ENCODE results near the gene TAF1B.

Gene TAF1B

GRCh38 chr2:9949239-9949991, 106.1 kb downstream of the TAF1B start:
- no peak overlapping the region for H3K4me3 Mint-ChIP-seq
- no peak overlapping the region for H3K27ac Mint-ChIP-seq
- H3K27me3 Mint-ChIP-seq: peaks cover 49% of the 10 kb centered on the region

GRCh38 chr2:9949992-9950520, 106.8 kb downstream of the TAF1B start:
- H3K27me3 Mint-ChIP-seq: peaks cover 56% of the 10 kb centered on the region

More at GRCh38 chr2:9949239-9949991, 106.1 kb downstream of the TAF1B start:
- peaks cover 15% of the 10 kb centered on the region for H3K4me1 Mint-ChIP-seq
- no peaks in the 10 kb centered on the region for H3K9me3 Mint-ChIP-seq
- no peak for ATAC-seq
- H3K36me3 Mint-ChIP-seq: no peaks in the 10 kb centered on the region

GRCh38 chr2:9950521-9951271, 107.4 kb downstream of the TAF1B start:
- Mint-ChIP-seq H3K27me3 (peaks cover 59% of the 10 kb centered on the region), H3K4me3 (peak overlapping the region; percentile 81), H3K27ac (no peak overlapping the region), H3K4me1 (peaks cover 15% of the 10 kb centered on the region), H3K36me3 (no peaks in the 10 kb centered on the region), H3K9me3 (no peaks in the 10 kb centered on the region)
- ATAC-seq: peak; percentile 59

More at GRCh38 chr2:9949992-9950520, 106.8 kb downstream of the TAF1B start:
- no peak for ATAC-seq
- Mint-ChIP-seq H3K27ac (no peak overlapping the region), H3K4me3 (peak overlapping the region; percentile 81), H3K9me3 (no peaks in the 10 kb centered on the region), H3K36me3 (no peaks in the 10 kb centered on the region), H3K4me1 (peaks cover 15% of the 10 kb centered on the region)

GRCh38 chr2:9951272-9951521, 107.9 kb downstream of the TAF1B start:
- H3K9me3 Mint-ChIP-seq: no peaks in the 10 kb centered on the region
- peaks cover 58% of the 10 kb centered on the region for H3K27me3 Mint-ChIP-seq
- no peaks in the 10 kb centered on the region for H3K36me3 Mint-ChIP-seq
- H3K4me1 Mint-ChIP-seq: peaks cover 15% of the 10 kb centered on the region
- no peak overlapping the region for H3K27ac Mint-ChIP-seq
- peak overlapping the region; percentile 87 for H3K4me3 Mint-ChIP-seq
- ATAC-seq: no peak

- Mint-ChIP-seq H3K9me3 (no peaks in the 10 kb centered on the region), H3K36me3 (no peaks in the 10 kb centered on the region), H3K4me1 (peaks cover 15% of the 10 kb centered on the region), H3K27me3 (peaks cover 55% of the 10 kb centered on the region), H3K27ac (no peak within 1 kb of the TSS), H3K4me3 (peak within 1 kb of the TSS; percentile 87)
- peak; percentile 98 for ATAC-seq
Observed at GRCh38 chr2:9951522-9952285, 108.4 kb downstream of the TAF1B start, which contains the start of gene GRHL1. TSS of gene GRHL1 (plus strand) at chr2:9951693. CDS start at chr2:9951834, 141 bp downstream.

GRCh38 chr2:9952286-9952737, 109.0 kb downstream of the TAF1B start:
- Mint-ChIP-seq H3K27me3 (peaks cover 55% of the 10 kb centered on the region), H3K4me1 (peaks cover 15% of the 10 kb centered on the region), H3K9me3 (no peaks in the 10 kb centered on the region), H3K36me3 (no peaks in the 10 kb centered on the region), H3K4me3 (peak overlapping the region; percentile 74), H3K27ac (no peak overlapping the region)
- no peak for ATAC-seq

GRCh38 chr2:9952856-9953503, 109.7 kb downstream of the TAF1B start:
- ATAC-seq: no peak
- peak overlapping the region; percentile 74 for H3K4me3 Mint-ChIP-seq
- H3K36me3 Mint-ChIP-seq: no peaks in the 10 kb centered on the region
- peaks cover 55% of the 10 kb centered on the region for H3K27me3 Mint-ChIP-seq
- no peak overlapping the region for H3K27ac Mint-ChIP-seq
- no peaks in the 10 kb centered on the region for H3K9me3 Mint-ChIP-seq
- H3K4me1 Mint-ChIP-seq: peaks cover 15% of the 10 kb centered on the region

- H3K4me3 Mint-ChIP-seq: no peak overlapping the region
- H3K36me3 Mint-ChIP-seq: no peaks in the 10 kb centered on the region
- ATAC-seq: no peak
- H3K9me3 Mint-ChIP-seq: no peaks in the 10 kb centered on the region
- H3K4me1 Mint-ChIP-seq: peaks cover 15% of the 10 kb centered on the region
- H3K27me3 Mint-ChIP-seq: peaks cover 55% of the 10 kb centered on the region
- no peak overlapping the region for H3K27ac Mint-ChIP-seq
Observed at GRCh38 chr2:9954136-9954535, 110.9 kb downstream of the TAF1B start.

GRCh38 chr2:9958057-9958456, 114.8 kb downstream of the TAF1B start:
- no peaks in the 10 kb centered on the region for H3K36me3 Mint-ChIP-seq
- no peaks in the 10 kb centered on the region for H3K9me3 Mint-ChIP-seq
- H3K4me3 Mint-ChIP-seq: no peak overlapping the region
- no peak overlapping the region for H3K27ac Mint-ChIP-seq
- peaks cover 28% of the 10 kb centered on the region for H3K27me3 Mint-ChIP-seq
- no peak for ATAC-seq
- no peaks in the 10 kb centered on the region for H3K4me1 Mint-ChIP-seq

GRCh38 chr2:9959262-9959661, 116.0 kb downstream of the TAF1B start:
- no peak for ATAC-seq
- no peak overlapping the region for H3K4me3 Mint-ChIP-seq

GRCh38 chr2:9961013-9961412, 117.7 kb downstream of the TAF1B start:
- Mint-ChIP-seq H3K36me3 (no peaks in the 10 kb centered on the region), H3K4me3 (no peak overlapping the region), H3K9me3 (no peaks in the 10 kb centered on the region), H3K4me1 (peaks cover 14% of the 10 kb centered on the region), H3K27ac (no peak overlapping the region), H3K27me3 (peaks cover 1% of the 10 kb centered on the region)
- no peak for ATAC-seq

More at GRCh38 chr2:9959262-9959661, 116.0 kb downstream of the TAF1B start:
- Mint-ChIP-seq H3K36me3 (no peaks in the 10 kb centered on the region), H3K4me1 (no peaks in the 10 kb centered on the region), H3K27ac (no peak overlapping the region), H3K27me3 (peaks cover 16% of the 10 kb centered on the region), H3K9me3 (no peaks in the 10 kb centered on the region)

GRCh38 chr2:9964334-9964980, 121.2 kb downstream of the TAF1B start:
- H3K4me3 Mint-ChIP-seq: no peak overlapping the region
- no peaks in the 10 kb centered on the region for H3K36me3 Mint-ChIP-seq
- H3K27ac Mint-ChIP-seq: no peak overlapping the region
- H3K4me1 Mint-ChIP-seq: peaks cover 32% of the 10 kb centered on the region
- ATAC-seq: no peak
- H3K9me3 Mint-ChIP-seq: no peaks in the 10 kb centered on the region
- H3K27me3 Mint-ChIP-seq: no peaks in the 10 kb centered on the region

- no peak for ATAC-seq
- Mint-ChIP-seq H3K9me3 (no peaks in the 10 kb centered on the region), H3K4me1 (peaks cover 32% of the 10 kb centered on the region), H3K4me3 (no peak overlapping the region), H3K36me3 (no peaks in the 10 kb centered on the region), H3K27me3 (no peaks in the 10 kb centered on the region), H3K27ac (no peak overlapping the region)
Observed at GRCh38 chr2:9965119-9965822, 122.0 kb downstream of the TAF1B start.

GRCh38 chr2:9966491-9967022, 123.3 kb downstream of the TAF1B start:
- peaks cover 32% of the 10 kb centered on the region for H3K4me1 Mint-ChIP-seq
- no peak overlapping the region for H3K27ac Mint-ChIP-seq
- no peak overlapping the region for H3K4me3 Mint-ChIP-seq

More at GRCh38 chr2:9966491-9967022, 123.3 kb downstream of the TAF1B start:
- no peaks in the 10 kb centered on the region for H3K27me3 Mint-ChIP-seq
- ATAC-seq: no peak
- no peaks in the 10 kb centered on the region for H3K36me3 Mint-ChIP-seq
- no peaks in the 10 kb centered on the region for H3K9me3 Mint-ChIP-seq
